22Rv1 (cell line): ENCODE results near the gene RFX3.

ENCODE experiments used
- ZFX ChIP-seq: fragments of 450-650 bp; IDR thresholded peaks from 2 replicates; pipeline ENCODE4 v1.6.1; 2017; ENCODE audit warnings: antibody characterized with exemption, borderline replicate concordance
- TF ChIP-seq, protein P1 (sequence below): fragments of 450-650 bp; IDR thresholded peaks from 2 replicates; pipeline ENCODE4 v1.5.1; 2017; ENCODE audit warnings: mild to moderate bottlenecking

DNA sequence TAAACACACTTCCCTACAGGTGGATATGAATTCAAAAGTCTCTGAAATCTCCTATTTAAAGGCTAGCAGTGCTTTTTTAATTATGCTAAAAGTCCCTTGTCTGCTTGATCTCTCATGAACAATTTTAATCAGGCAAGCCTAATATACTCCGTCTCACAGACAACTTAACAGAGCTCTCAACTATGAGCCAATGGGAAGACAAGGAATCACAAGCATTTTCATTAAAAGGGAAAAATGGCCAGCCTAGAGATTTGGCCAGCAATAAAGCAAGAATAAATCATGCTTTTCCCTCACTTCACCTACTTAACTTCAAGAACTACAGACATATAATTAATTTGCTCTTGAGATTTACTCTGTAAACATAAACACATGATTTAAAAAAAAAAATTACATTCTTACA, 78.0 kb downstream of the RFX3 start:
- TF ChIP-seq, protein P1, sequence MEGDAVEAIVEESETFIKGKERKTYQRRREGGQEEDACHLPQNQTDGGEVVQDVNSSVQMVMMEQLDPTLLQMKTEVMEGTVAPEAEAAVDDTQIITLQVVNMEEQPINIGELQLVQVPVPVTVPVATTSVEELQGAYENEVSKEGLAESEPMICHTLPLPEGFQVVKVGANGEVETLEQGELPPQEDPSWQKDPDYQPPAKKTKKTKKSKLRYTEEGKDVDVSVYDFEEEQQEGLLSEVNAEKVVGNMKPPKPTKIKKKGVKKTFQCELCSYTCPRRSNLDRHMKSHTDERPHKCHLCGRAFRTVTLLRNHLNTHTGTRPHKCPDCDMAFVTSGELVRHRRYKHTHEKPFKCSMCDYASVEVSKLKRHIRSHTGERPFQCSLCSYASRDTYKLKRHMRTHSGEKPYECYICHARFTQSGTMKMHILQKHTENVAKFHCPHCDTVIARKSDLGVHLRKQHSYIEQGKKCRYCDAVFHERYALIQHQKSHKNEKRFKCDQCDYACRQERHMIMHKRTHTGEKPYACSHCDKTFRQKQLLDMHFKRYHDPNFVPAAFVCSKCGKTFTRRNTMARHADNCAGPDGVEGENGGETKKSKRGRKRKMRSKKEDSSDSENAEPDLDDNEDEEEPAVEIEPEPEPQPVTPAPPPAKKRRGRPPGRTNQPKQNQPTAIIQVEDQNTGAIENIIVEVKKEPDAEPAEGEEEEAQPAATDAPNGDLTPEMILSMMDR: no peak
- no peak for TF ChIP-seq ZFX
